Heart right ventricle (tissue), 16 donors: ENCODE data around the gene BRS3. TPM values are rescaled to one million over a fixed set of nuclear protein-coding genes. Genes with fewer than 3 reads are reported as not detected.

Experiments used
- ATAC-seq, 8 donors: fragments of 200-7000 bp; cut with Tn5 transposase; one replicate each; pipeline ENCODE4 v1.9.1; 2020; ENCODE audit warnings: mild to moderate bottlenecking in 8 of 8, moderate library complexity in 8 of 8, moderate number of reproducible peaks in 1 of 8
- DNase-seq, 2 donors: peaks; one replicate each; pipeline ENCODE4 v3.0.0-alpha.2; 2020
- H3K27ac ChIP-seq, 10 donors: fragments of 200-600 bp; sonication (generic) in 2 of 10; one replicate each; pipeline versions ENCODE4 v1.5.0 to v1.8.0; 2020 to 2022; ENCODE audit warnings: mild to moderate bottlenecking in 3 of 10
- H3K27me3 ChIP-seq, 7 donors: fragments of 200-600 bp; one replicate each; pipeline ENCODE4 v1.8.0; 2021 to 2022; ENCODE audit warnings: mild to moderate bottlenecking in 2 of 7
- H3K36me3 ChIP-seq, 9 donors: fragments of 200-600 bp; sonication (generic) in 1 of 9; one replicate each; pipeline versions ENCODE4 v1.5.0 to v1.8.0; 2020 to 2022; ENCODE audit warnings: mild to moderate bottlenecking in 2 of 9
- H3K4me1 ChIP-seq, 9 donors: fragments of 200-600 bp; sonication (generic) in 1 of 9; one replicate each; pipeline versions ENCODE4 v1.5.0 to v1.8.0; 2020 to 2022; ENCODE audit warnings: mild to moderate bottlenecking in 4 of 9
- H3K4me3 ChIP-seq, 10 donors: fragments of 200-600 bp; sonication (generic) in 2 of 10; one replicate each; pipeline versions ENCODE4 v1.5.0 to v1.8.0; 2020 to 2022; ENCODE audit warnings: mild to moderate bottlenecking in 7 of 10, moderate library complexity in 2 of 10
- H3K9me3 ChIP-seq, 11 donors: fragments of 200-600 bp in 10 of 11; sonication (generic) in 2 of 11; one replicate each; pipeline versions ENCODE4 v1.5.0 to v1.8.0; 2013 to 2022; ENCODE audit warnings: mild to moderate bottlenecking in 2 of 11, control low read depth in 1 of 11, moderate library complexity in 1 of 11
- WGBS, 2 donors: extraction: QIAGEN DNeasy Blood & Tissue Kit; methylation state at CpG; one replicate each; pipeline ENCODE4 v1.1.7; 2013; ENCODE audit warnings: inconsistent platforms in 1 of 2; 5-methylcytosine and 5-hydroxymethylcytosine counted together
- intact Hi-C, 10 donors: fragments of 100-400 bp; cut with DNase I; formaldehyde crosslinking; loops; one replicate each; pipeline versions ENCODE4 v1.11.1 to v1.14.2; 2022
- polyA plus RNA-seq, 2 donors: library from polyadenylated mRNA; stranded (reverse); fragments of 200-250 nt; gene quantifications; one replicate each; pipeline ENCODE4 v1.2.3, GENCODE V29; 2013
- total RNA-seq, 10 donors: library from RNA; stranded (reverse); fragmentation: NEBNext Ultra II Directional in 3 of 10; extraction: Animal tissue kit (Norgen Biotek cat#: 25700) in 3 of 10; gene quantifications; one replicate each; pipeline versions ENCODE4 v1.2.1 to v1.2.4, GENCODE V29; 2021 to 2023
- TF ChIP-seq, protein P1 (sequence below), 9 donors: fragments of 200-600 bp; sonication (generic) in 2 of 9; IDR thresholded peaks; one replicate each; pipeline versions ENCODE4 v1.5.0 to v1.8.0; 2021 to 2022; ENCODE audit warnings: antibody characterized with exemption in 9 of 9, mild to moderate bottlenecking in 5 of 9, moderate library complexity in 1 of 9
- donor health status: Arrhythmogenic right ventricular cardiomyopathy.
- donor health status: ischemic (EF 13 %, LVEDD 7.1; RV severe dilation, severe dysfunction).
- donor health status: healthy with polysubstance abuse.
- donor health status: DM: no; HTN: yes; CAD: no.
- donor health status: DM: no; HTN: no; CAD: no.
- donor health status: ischemic (EF 25% LVEDD 6.9; RV normal size, moderate dysfunction).
- donor health status: ischemic (EF 25% LVEDD 5.7; RV mildly dilated, moderate dysfunction).
- donor health status: healthy.
- donor health status: DM: yes; HTN: yes; CAD: no.
- donor health status: Ischemic cardiomyopathy.
- donor health status: ischemic (EF 35%, LVEDD 5.7; RV mildly dilated, moderate dysfunction).
- donor health status: nonischemic (EF 11% LVEDD 7.7; RV severe dilation, severe dysfunction).
- donor health status: DM: yes; HTN: yes; CAD: no.
- donor health status: PGD.
- donor health status: ischemic (EF 29% LVEDD 5.4; RV normal size, mild dysfunction).
- donor health status: nonischemic (EF 23%, LVEDD 6.1; RV moderate dilation, normal function).

The BRS3 gene
- total and polyA plus RNA-seq, 12 donors, result not detected

- H3K27ac ChIP-seq, result no peak overlapping the region
- TF ChIP-seq, protein P1, sequence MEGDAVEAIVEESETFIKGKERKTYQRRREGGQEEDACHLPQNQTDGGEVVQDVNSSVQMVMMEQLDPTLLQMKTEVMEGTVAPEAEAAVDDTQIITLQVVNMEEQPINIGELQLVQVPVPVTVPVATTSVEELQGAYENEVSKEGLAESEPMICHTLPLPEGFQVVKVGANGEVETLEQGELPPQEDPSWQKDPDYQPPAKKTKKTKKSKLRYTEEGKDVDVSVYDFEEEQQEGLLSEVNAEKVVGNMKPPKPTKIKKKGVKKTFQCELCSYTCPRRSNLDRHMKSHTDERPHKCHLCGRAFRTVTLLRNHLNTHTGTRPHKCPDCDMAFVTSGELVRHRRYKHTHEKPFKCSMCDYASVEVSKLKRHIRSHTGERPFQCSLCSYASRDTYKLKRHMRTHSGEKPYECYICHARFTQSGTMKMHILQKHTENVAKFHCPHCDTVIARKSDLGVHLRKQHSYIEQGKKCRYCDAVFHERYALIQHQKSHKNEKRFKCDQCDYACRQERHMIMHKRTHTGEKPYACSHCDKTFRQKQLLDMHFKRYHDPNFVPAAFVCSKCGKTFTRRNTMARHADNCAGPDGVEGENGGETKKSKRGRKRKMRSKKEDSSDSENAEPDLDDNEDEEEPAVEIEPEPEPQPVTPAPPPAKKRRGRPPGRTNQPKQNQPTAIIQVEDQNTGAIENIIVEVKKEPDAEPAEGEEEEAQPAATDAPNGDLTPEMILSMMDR (IDR thresholded peaks at IDR 0.05), result no peak
- H3K27me3 ChIP-seq, result peaks cover 0 to 15% (median 0%) of the 10 kb centered on the region in 7 donors
- no peaks in the 10 kb centered on the region for H3K36me3 ChIP-seq
- no peak for ATAC-seq
- H3K4me1 ChIP-seq, result no peaks in the 10 kb centered on the region
- WGBS, 2 donors, result 79 to 82% methylated on average over 7 of the region's 7 CpGs
- no peak overlapping the region for H3K4me3 ChIP-seq
- intact Hi-C loops, result no loop called here
- DNase-seq, result no peak
- H3K9me3 ChIP-seq, result no peaks in the 10 kb centered on the region
Observed at GRCh38 chrX:136542281-136542680, 54.5 kb downstream of the BRS3 start.

Other genes starting within 250 kb of the BRS3 start
- gene MAP7D3, start 236.5 kb upstream of the BRS3 start, total RNA-seq, result 10 to 100 TPM; 11.6 to 16.2 (median 14.5) TPM
- 10 to 100 TPM in 1 of 2 donors, 1 to 10 TPM in 1; 8.1 to 12.5 TPM for gene MAP7D3, start 236.5 kb upstream of the BRS3 start, polyA plus RNA-seq
- gene ADGRG4, start 187.0 kb upstream of the BRS3 start, total RNA-seq, result under 1 TPM in 2 of 10 donors, not detected in 8; 0.02 to 0.09 TPM
- gene ADGRG4, start 187.0 kb upstream of the BRS3 start, polyA plus RNA-seq, result not detected
- gene HTATSF1, start 9.6 kb downstream of the BRS3 start, total RNA-seq, result 10 to 100 TPM; 55.0 to 77.8 (median 62.9) TPM
- gene HTATSF1, start 9.6 kb downstream of the BRS3 start, polyA plus RNA-seq, result 10 to 100 TPM; 36.7 to 45.6 TPM
- gene VGLL1, start 44.3 kb downstream of the BRS3 start, total RNA-seq, result not detected
- not detected for gene VGLL1, start 44.3 kb downstream of the BRS3 start, polyA plus RNA-seq
- gene CD40LG, start 160.2 kb downstream of the BRS3 start, total RNA-seq, result under 1 TPM in 4 of 10 donors, not detected in 6; 0.21 to 0.67 (median 0.28) TPM
- gene CD40LG, start 160.2 kb downstream of the BRS3 start, polyA plus RNA-seq, result under 1 TPM in 1 of 2 donors, not detected in 1; 0.06 TPM